K562 (cell line): Measurements from ENCODE around the gene MEX3D. TPM values are rescaled to one million over a fixed set of nuclear protein-coding genes. Genes with fewer than 3 reads are reported as not detected.

Experiments
- BCL6 ChIP-seq: fragments of 250-450 bp; sonication (Bioruptor Pico); IDR thresholded peaks from 2 replicates; pipeline ENCODE4 v1.4.0; 2020
- BRCA1 ChIP-seq, 2 experiments: fragments of 450-650 bp in 1 of 2; sonication (generic) in 1 of 2; formaldehyde crosslinking in 1 of 2; IDR thresholded peaks; 2 replicates each; pipeline versions ENCODE4 v1.5.0 to v1.6.1; 2017 to 2020; ENCODE audit warnings: mild to moderate bottlenecking in 1 of 2, missing genetic modification reagents in 1 of 2
- EGR1 ChIP-seq: fragments of 450-650 bp; conservative IDR thresholded peaks from 2 replicates; pipeline ENCODE4 v1.6.1; 2017; ENCODE audit warnings: mild to moderate bottlenecking
- EP300 ChIP-seq: IDR thresholded peaks from 2 replicates; pipeline ENCODE4 v1.6.1; 2012; ENCODE audit warnings: low read length, improper control_type of control experiment
- GTF2F1 ChIP-seq: IDR thresholded peaks from 2 replicates; pipeline ENCODE4 v1.6.1; 2011; ENCODE audit warnings: low read depth, low read length, improper control_type of control experiment
- HNRNPH1 ChIP-seq: fragments of 200-400 bp; formaldehyde crosslinking; optimal IDR thresholded peaks from 2 replicates; pipeline ENCODE3; 2017; ENCODE audit warnings: low read depth, mild to moderate bottlenecking, low read length, moderate library complexity
- MTA2 ChIP-seq: fragments of 450-650 bp; IDR thresholded peaks from 2 replicates; pipeline ENCODE4 v1.6.1; 2016; ENCODE audit warnings: low read depth
- NFE2L1 ChIP-seq: fragments of 450-650 bp; IDR thresholded peaks from 2 replicates; pipeline ENCODE4 v1.6.1; 2016; ENCODE audit warnings: missing genetic modification characterization, low read depth, mild to moderate bottlenecking, missing compliant biosample characterization, moderate library complexity, borderline replicate concordance
- PTRF ChIP-seq: fragments of 450-650 bp; IDR thresholded peaks from 2 replicates; pipeline ENCODE4 v1.6.1; 2016; ENCODE audit warnings: mild to moderate bottlenecking, missing genetic modification characterization, missing compliant biosample characterization
- PTTG1 ChIP-seq: fragments of 450-650 bp; IDR thresholded peaks from 2 replicates; pipeline ENCODE4 v1.6.1; 2016; ENCODE audit warnings: low read depth, mild to moderate bottlenecking, missing genetic modification characterization, missing compliant biosample characterization
- SIN3B ChIP-seq: fragments of 450-650 bp; IDR thresholded peaks from 2 replicates; pipeline ENCODE4 v1.6.1; 2017; ENCODE audit warnings: low read depth, mild to moderate bottlenecking, moderate library complexity
- SRSF3 ChIP-seq: fragments of 200-400 bp; formaldehyde crosslinking; IDR thresholded peaks from 2 replicates; pipeline ENCODE4 v1.6.1; 2016; ENCODE audit warnings: mild to moderate bottlenecking, low read length, moderate library complexity; ENCODE audit not compliant: insufficient read depth
- TFAM ChIP-seq: fragments of 250-450 bp; sonication (Bioruptor Pico); conservative IDR thresholded peaks from 2 replicates; pipeline ENCODE4 v1.5.0; 2021; ENCODE audit warnings: mild to moderate bottlenecking, moderate library complexity
- ZNF124 ChIP-seq: sonication (generic); formaldehyde crosslinking; IDR thresholded peaks from 2 replicates; pipeline ENCODE4 v1.8.1; 2022; ENCODE audit warnings: missing genetic modification reagents
- ZNF184 ChIP-seq: sonication (generic); formaldehyde crosslinking; IDR thresholded peaks from 2 replicates; pipeline ENCODE4 v1.5.0; 2020; ENCODE audit warnings: missing genetic modification reagents
- ZNF282 ChIP-seq: sonication (generic); formaldehyde crosslinking; IDR thresholded peaks from 2 replicates; pipeline ENCODE4 v1.8.1; 2023; ENCODE audit warnings: missing genetic modification reagents
- polyA plus RNA-seq, 8 experiments: library from polyadenylated mRNA; depleted of rRNA in 4 of 8; stranded (reverse) in 5 of 8; unstranded in 3 of 8; fragments of >200 nt; fragmentation: Nextera tagmentation in 2 of 8; fragmentation: Illumina TruSeq in 1 of 8; extraction: Ambion mirVana in 2 of 8; extraction: Trizol in 1 of 8; gene quantifications; 2 replicates each; pipeline versions ENCODE4 v1.2.1 to v1.2.3, GENCODE V29; 2011 to 2014; ENCODE audit warnings: inconsistent platforms in 1 of 8, missing spikeins in 1 of 8
- total RNA-seq, 7 experiments: library from RNA; depleted of rRNA in 6 of 7; stranded (reverse); fragments of >200 nt in 6 of 7; fragmentation: Illumina TruSeq in 2 of 7; extraction: Trizol in 2 of 7; gene quantifications; 2 replicates each; pipeline versions ENCODE4 v1.2.1 to v1.2.3, GENCODE V29; 2011 to 2021; ENCODE audit warnings: low replicate concordance in 1 of 7
- TF ChIP-seq, protein P1 (sequence below): fragments of 450-650 bp; formaldehyde crosslinking; IDR thresholded peaks from 2 replicates; pipeline ENCODE4 v1.4.0; 2020; ENCODE audit warnings: mild to moderate bottlenecking, mixed read lengths
- TF ChIP-seq, protein P2 (sequence below): fragments of 450-650 bp; formaldehyde crosslinking; IDR thresholded peaks from 2 replicates; pipeline ENCODE4 v1.4.0; 2020; ENCODE audit warnings: mild to moderate bottlenecking
- TF ChIP-seq, protein P3 (sequence below): sonication (generic); formaldehyde crosslinking; IDR thresholded peaks from 2 replicates; pipeline ENCODE4 v1.8.1; 2023; ENCODE audit warnings: mild to moderate bottlenecking, missing genetic modification reagents
- TF ChIP-seq, protein P4 (sequence below): fragments of 450-650 bp; IDR thresholded peaks from 2 replicates; pipeline ENCODE4 v1.6.1; 2017; ENCODE audit warnings: antibody characterized with exemption

The MEX3D gene
- total and polyA plus RNA-seq, 9 of the 15 experiments (the other 6 are each of a cell fraction or from before 2014, with no cell fraction given) = 1.7 to 39.3 (median 5.7) TPM

DNA sequence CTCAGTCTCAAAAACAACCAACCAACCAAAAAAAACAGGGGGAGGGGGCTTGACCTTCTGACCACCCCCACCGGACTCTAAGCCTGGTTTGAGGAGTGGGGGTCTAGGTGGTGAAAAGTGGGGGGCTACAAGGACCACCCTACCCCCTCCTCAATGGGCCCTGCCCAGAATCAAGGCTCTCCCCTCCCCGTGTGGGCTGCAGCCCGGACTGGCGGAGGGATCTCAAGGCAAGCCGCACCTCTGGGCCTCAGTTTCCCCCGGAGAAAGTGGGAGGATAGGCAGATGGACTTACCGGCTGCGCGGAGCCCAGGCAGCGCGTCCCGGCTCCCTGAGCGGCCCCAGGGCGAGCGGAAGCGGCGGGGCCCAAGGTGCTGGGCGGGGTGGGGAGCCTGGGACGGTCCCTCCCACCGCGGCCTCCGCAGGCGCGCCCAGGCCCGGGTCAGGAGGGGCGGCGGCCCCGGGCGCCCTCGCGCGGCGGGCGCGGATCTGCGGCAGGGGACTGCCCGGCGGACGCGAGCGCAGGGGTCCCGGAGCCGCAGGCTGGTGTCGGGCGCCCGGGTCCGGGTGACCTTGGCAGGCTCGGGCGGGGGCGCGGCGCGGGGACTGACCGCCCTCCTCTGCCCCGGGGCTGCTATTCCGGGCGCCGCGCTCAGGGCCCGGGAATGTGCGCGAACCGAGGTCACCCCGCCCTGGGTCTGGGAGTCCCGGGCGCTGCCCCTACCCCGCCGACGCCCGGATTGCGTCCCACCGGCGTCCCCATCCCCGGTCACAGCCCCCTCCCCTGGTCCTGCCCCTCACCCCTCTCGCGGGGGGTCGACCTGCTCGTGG, 55.2 kb downstream of the MEX3D start, which contains the start of gene ADAMTSL5 (continued):
- TF ChIP-seq, protein P1, sequence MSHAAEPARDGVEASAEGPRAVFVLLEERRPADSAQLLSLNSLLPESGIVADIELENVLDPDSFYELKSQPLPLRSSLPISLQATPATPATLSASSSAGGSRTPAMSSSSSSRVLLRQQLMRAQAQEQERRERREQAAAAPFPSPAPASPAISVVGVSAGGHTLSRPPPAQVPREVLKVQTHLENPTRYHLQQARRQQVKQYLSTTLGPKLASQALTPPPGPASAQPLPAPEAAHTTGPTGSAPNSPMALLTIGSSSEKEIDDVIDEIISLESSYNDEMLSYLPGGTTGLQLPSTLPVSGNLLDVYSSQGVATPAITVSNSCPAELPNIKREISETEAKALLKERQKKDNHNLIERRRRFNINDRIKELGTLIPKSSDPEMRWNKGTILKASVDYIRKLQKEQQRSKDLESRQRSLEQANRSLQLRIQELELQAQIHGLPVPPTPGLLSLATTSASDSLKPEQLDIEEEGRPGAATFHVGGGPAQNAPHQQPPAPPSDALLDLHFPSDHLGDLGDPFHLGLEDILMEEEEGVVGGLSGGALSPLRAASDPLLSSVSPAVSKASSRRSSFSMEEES (CRISPR knock-in tag) = no peak
- TF ChIP-seq HNRNPH1 (no peak), NFE2L1 (no peak), EP300 (0 out of 2 replicates have a peak, but pooled peaks have one; percentile 22), ZNF184 (CRISPR knock-in tag) (no peak), EGR1 (no peak), BCL6 (no peak), PTTG1 (tag) (no peak), BRCA1 (IDR thresholded peaks at IDR 0.05) (no peak), BRCA1 (CRISPR knock-in tag; IDR thresholded peaks at IDR 0.05) (no peak), ZNF124 (CRISPR knock-in tag) (no peak), TFAM (CRISPR knock-in tag) (no peak), PTRF (tag) (no peak), MTA2 (no peak), ZNF282 (CRISPR knock-in tag) (no peak), SIN3B (peak; percentile 76), GTF2F1 (no peak), SRSF3 (no peak)
- TF ChIP-seq, protein P2, sequence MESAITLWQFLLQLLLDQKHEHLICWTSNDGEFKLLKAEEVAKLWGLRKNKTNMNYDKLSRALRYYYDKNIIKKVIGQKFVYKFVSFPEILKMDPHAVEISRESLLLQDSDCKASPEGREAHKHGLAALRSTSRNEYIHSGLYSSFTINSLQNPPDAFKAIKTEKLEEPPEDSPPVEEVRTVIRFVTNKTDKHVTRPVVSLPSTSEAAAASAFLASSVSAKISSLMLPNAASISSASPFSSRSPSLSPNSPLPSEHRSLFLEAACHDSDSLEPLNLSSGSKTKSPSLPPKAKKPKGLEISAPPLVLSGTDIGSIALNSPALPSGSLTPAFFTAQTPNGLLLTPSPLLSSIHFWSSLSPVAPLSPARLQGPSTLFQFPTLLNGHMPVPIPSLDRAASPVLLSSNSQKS (CRISPR knock-in tag) = no peak
- TF ChIP-seq, protein P3, sequence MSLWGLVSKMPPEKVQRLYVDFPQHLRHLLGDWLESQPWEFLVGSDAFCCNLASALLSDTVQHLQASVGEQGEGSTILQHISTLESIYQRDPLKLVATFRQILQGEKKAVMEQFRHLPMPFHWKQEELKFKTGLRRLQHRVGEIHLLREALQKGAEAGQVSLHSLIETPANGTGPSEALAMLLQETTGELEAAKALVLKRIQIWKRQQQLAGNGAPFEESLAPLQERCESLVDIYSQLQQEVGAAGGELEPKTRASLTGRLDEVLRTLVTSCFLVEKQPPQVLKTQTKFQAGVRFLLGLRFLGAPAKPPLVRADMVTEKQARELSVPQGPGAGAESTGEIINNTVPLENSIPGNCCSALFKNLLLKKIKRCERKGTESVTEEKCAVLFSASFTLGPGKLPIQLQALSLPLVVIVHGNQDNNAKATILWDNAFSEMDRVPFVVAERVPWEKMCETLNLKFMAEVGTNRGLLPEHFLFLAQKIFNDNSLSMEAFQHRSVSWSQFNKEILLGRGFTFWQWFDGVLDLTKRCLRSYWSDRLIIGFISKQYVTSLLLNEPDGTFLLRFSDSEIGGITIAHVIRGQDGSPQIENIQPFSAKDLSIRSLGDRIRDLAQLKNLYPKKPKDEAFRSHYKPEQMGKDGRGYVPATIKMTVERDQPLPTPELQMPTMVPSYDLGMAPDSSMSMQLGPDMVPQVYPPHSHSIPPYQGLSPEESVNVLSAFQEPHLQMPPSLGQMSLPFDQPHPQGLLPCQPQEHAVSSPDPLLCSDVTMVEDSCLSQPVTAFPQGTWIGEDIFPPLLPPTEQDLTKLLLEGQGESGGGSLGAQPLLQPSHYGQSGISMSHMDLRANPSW (CRISPR knock-in tag) = no peak
- TF ChIP-seq, protein P4, sequence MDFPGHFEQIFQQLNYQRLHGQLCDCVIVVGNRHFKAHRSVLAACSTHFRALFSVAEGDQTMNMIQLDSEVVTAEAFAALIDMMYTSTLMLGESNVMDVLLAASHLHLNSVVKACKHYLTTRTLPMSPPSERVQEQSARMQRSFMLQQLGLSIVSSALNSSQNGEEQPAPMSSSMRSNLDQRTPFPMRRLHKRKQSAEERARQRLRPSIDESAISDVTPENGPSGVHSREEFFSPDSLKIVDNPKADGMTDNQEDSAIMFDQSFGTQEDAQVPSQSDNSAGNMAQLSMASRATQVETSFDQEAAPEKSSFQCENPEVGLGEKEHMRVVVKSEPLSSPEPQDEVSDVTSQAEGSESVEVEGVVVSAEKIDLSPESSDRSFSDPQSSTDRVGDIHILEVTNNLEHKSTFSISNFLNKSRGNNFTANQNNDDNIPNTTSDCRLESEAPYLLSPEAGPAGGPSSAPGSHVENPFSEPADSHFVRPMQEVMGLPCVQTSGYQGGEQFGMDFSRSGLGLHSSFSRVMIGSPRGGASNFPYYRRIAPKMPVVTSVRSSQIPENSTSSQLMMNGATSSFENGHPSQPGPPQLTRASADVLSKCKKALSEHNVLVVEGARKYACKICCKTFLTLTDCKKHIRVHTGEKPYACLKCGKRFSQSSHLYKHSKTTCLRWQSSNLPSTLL = no peak
